ENCODE data around the gene LTO1.

Gene LTO1

GRCh38 chr11:69647761-69648497 is 27.2 kb downstream of the LTO1 start:
- no peak for DNase-seq (ENCODE audit: low read depth, low spot score)
- peaks cover 98% of the 10 kb centered on the region for H3K36me3 ChIP-seq (ENCODE audit: insufficient read depth, insufficient read length, low read length)
- no peaks in the 10 kb centered on the region for H3K27me3 ChIP-seq (ENCODE audit: insufficient read depth, insufficient read length)
- H3K9ac ChIP-seq (ENCODE audit: insufficient read length, low read depth), result no peak overlapping the region
- H3K4me1 ChIP-seq (ENCODE audit: insufficient read depth, insufficient read length), result peaks cover 27% of the 10 kb centered on the region
- H3K9me3 ChIP-seq (ENCODE audit: insufficient read depth, low read length), result no peaks in the 10 kb centered on the region
- H3K4me3 ChIP-seq (ENCODE audit: insufficient read length, low read depth), result no peak overlapping the region
- TF ChIP-seq SUZ12 (IDR thresholded peaks at IDR 0.05; ENCODE audit: extremely low read depth, insufficient read depth, insufficient read length), result no peak
- TF ChIP-seq YY1 (IDR thresholded peaks at IDR 0.05; ENCODE audit: insufficient read depth, insufficient read length), result no peak
- no peak for TF ChIP-seq ZNF274 (IDR thresholded peaks at IDR 0.05; ENCODE audit: low read depth, low read length)

GRCh38 chr11:69647390-69647748 is 27.8 kb downstream of the LTO1 start:
- H3K9me3 ChIP-seq (ENCODE audit: insufficient read depth, low read length), result no peaks in the 10 kb centered on the region
- no peak overlapping the region for H3K9ac ChIP-seq (ENCODE audit: insufficient read length, low read depth)
- TF ChIP-seq YY1 (IDR thresholded peaks at IDR 0.05; ENCODE audit: insufficient read depth, insufficient read length) (no peak), ZNF274 (IDR thresholded peaks at IDR 0.05; ENCODE audit: low read depth, low read length) (no peak), SUZ12 (IDR thresholded peaks at IDR 0.05; ENCODE audit: extremely low read depth, insufficient read depth, insufficient read length) (no peak)
- H3K27me3 ChIP-seq (ENCODE audit: insufficient read depth, insufficient read length), result no peaks in the 10 kb centered on the region
- peaks cover 27% of the 10 kb centered on the region for H3K4me1 ChIP-seq (ENCODE audit: insufficient read depth, insufficient read length)
- H3K4me3 ChIP-seq (ENCODE audit: insufficient read length, low read depth), result no peak overlapping the region
- no peak for DNase-seq (ENCODE audit: low read depth, low spot score)
- peaks cover 94% of the 10 kb centered on the region for H3K36me3 ChIP-seq (ENCODE audit: insufficient read depth, insufficient read length, low read length)

- peaks cover 27% of the 10 kb centered on the region for H3K4me1 ChIP-seq (ENCODE audit: insufficient read depth, insufficient read length)
- peaks cover 88% of the 10 kb centered on the region for H3K36me3 ChIP-seq (ENCODE audit: insufficient read depth, insufficient read length, low read length)
- H3K9ac ChIP-seq (ENCODE audit: insufficient read length, low read depth), result no peak overlapping the region
- H3K27me3 ChIP-seq (ENCODE audit: insufficient read depth, insufficient read length), result no peaks in the 10 kb centered on the region
- no peak for DNase-seq (ENCODE audit: low read depth, low spot score)
- H3K4me3 ChIP-seq (ENCODE audit: insufficient read length, low read depth), result no peak overlapping the region
- H3K9me3 ChIP-seq (ENCODE audit: insufficient read depth, low read length), result no peaks in the 10 kb centered on the region
- TF ChIP-seq YY1 (IDR thresholded peaks at IDR 0.05; ENCODE audit: insufficient read depth, insufficient read length) (no peak), SUZ12 (IDR thresholded peaks at IDR 0.05; ENCODE audit: extremely low read depth, insufficient read depth, insufficient read length) (no peak), ZNF274 (IDR thresholded peaks at IDR 0.05; ENCODE audit: low read depth, low read length) (no peak)
Measured at GRCh38 chr11:69646493-69647389, 28.4 kb downstream of the LTO1 start.

GRCh38 chr11:69645801-69646492 is 29.2 kb downstream of the LTO1 start:
- H3K9ac ChIP-seq (ENCODE audit: insufficient read length, low read depth), result peak overlapping the region; percentile 64
- H3K36me3 ChIP-seq (ENCODE audit: insufficient read depth, insufficient read length, low read length), result peaks cover 80% of the 10 kb centered on the region

GRCh38 chr11:69644962-69645675 is 30.0 kb downstream of the LTO1 start:
- H3K36me3 ChIP-seq (ENCODE audit: insufficient read depth, insufficient read length, low read length), result peaks cover 73% of the 10 kb centered on the region
- no peaks in the 10 kb centered on the region for H3K27me3 ChIP-seq (ENCODE audit: insufficient read depth, insufficient read length)
- H3K9ac ChIP-seq (ENCODE audit: insufficient read length, low read depth), result peak overlapping the region; percentile 64
- no peak overlapping the region for H3K4me3 ChIP-seq (ENCODE audit: insufficient read length, low read depth)
- peaks cover 22% of the 10 kb centered on the region for H3K4me1 ChIP-seq (ENCODE audit: insufficient read depth, insufficient read length)
- DNase-seq (ENCODE audit: low read depth, low spot score), result no peak
- H3K9me3 ChIP-seq (ENCODE audit: insufficient read depth, low read length), result no peaks in the 10 kb centered on the region
- no peak for TF ChIP-seq SUZ12 (IDR thresholded peaks at IDR 0.05; ENCODE audit: extremely low read depth, insufficient read depth, insufficient read length)

More at GRCh38 chr11:69645801-69646492, 29.2 kb downstream of the LTO1 start:
- H3K4me1 ChIP-seq (ENCODE audit: insufficient read depth, insufficient read length), result peaks cover 25% of the 10 kb centered on the region
- DNase-seq (ENCODE audit: low read depth, low spot score), result no peak
- no peaks in the 10 kb centered on the region for H3K27me3 ChIP-seq (ENCODE audit: insufficient read depth, insufficient read length)
- no peaks in the 10 kb centered on the region for H3K9me3 ChIP-seq (ENCODE audit: insufficient read depth, low read length)
- H3K4me3 ChIP-seq (ENCODE audit: insufficient read length, low read depth), result no peak overlapping the region
- TF ChIP-seq ZNF274 (IDR thresholded peaks at IDR 0.05; ENCODE audit: low read depth, low read length), result no peak
- TF ChIP-seq SUZ12 (IDR thresholded peaks at IDR 0.05; ENCODE audit: extremely low read depth, insufficient read depth, insufficient read length), result no peak
- no peak for TF ChIP-seq YY1 (IDR thresholded peaks at IDR 0.05; ENCODE audit: insufficient read depth, insufficient read length)

- Histone ChIP-seq H3K4me1 (ENCODE audit: insufficient read depth, insufficient read length) (peaks cover 20% of the 10 kb centered on the region), H3K9me3 (ENCODE audit: insufficient read depth, low read length) (no peaks in the 10 kb centered on the region), H3K9ac (ENCODE audit: insufficient read length, low read depth) (peak overlapping the region; percentile 79), H3K4me3 (ENCODE audit: insufficient read length, low read depth) (peak overlapping the region; percentile 55), H3K36me3 (ENCODE audit: insufficient read depth, insufficient read length, low read length) (peaks cover 65% of the 10 kb centered on the region), H3K27me3 (ENCODE audit: insufficient read depth, insufficient read length) (no peaks in the 10 kb centered on the region)
- no peak for TF ChIP-seq YY1 (IDR thresholded peaks at IDR 0.05; ENCODE audit: insufficient read depth, insufficient read length)
- TF ChIP-seq ZNF274 (IDR thresholded peaks at IDR 0.05; ENCODE audit: low read depth, low read length), result no peak
- TF ChIP-seq SUZ12 (IDR thresholded peaks at IDR 0.05; ENCODE audit: extremely low read depth, insufficient read depth, insufficient read length), result no peak
- DNase-seq (ENCODE audit: low read depth, low spot score), result no peak
Measured at GRCh38 chr11:69644071-69644961, 30.8 kb downstream of the LTO1 start.
